ENCODE results near the gene YWHAQ. TPM values are rescaled to one million over a fixed set of nuclear protein-coding genes. Genes with fewer than 3 reads are reported as not detected.
A peak's percentile ranks its signal among the peaks of the same experiment; 100 is the strongest.

The YWHAQ gene
- total and polyA plus RNA-seq, 9 of the 15 experiments (the other 6 are each of a cell fraction or from before 2014, with no cell fraction given), result 63.1 to 359 (median 203) TPM

DNA sequence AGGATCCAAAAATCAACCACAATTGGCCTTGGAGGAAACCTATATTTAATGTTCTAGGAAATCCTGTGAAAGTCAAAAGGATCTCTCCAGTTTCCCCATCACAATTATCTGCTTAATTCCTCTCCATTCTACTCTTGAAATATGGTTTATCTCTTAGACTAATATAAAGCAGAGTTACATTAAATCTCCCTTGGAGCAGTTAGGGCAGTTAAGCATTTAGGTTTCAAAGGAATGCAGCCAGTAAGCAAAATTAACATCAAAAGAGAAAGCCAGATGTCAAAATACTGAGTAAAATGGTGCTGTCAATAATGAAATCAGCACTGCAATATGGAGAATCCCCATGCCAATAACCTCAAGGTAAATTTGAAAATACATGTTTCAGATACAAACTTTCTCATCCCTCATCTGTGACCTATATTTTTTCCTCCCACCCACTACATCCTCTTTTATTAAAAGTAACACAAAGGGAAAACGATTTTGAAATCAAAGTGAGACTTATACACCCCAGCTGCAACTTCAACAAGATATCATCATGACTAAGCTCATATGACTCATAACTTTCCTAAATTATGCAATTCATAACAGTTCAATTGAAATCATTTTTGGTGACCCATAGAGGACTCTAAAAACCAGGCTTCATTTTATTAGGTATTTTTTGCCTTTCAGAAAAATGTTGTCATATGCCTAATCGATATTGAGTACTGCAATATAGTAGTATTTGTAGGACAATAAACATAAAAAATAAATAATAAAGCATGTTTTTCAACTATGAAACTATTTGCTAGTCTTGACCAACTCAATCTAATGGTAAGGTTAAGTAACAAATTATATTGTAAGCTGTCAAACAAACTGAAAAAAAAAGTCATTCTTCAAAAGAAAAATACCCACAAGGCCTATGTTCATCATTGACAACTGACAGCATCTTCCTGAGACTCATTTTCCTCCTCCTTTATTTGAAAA lies 78.3 kb downstream of the YWHAQ start (continued):
- TF ChIP-seq, protein P1, sequence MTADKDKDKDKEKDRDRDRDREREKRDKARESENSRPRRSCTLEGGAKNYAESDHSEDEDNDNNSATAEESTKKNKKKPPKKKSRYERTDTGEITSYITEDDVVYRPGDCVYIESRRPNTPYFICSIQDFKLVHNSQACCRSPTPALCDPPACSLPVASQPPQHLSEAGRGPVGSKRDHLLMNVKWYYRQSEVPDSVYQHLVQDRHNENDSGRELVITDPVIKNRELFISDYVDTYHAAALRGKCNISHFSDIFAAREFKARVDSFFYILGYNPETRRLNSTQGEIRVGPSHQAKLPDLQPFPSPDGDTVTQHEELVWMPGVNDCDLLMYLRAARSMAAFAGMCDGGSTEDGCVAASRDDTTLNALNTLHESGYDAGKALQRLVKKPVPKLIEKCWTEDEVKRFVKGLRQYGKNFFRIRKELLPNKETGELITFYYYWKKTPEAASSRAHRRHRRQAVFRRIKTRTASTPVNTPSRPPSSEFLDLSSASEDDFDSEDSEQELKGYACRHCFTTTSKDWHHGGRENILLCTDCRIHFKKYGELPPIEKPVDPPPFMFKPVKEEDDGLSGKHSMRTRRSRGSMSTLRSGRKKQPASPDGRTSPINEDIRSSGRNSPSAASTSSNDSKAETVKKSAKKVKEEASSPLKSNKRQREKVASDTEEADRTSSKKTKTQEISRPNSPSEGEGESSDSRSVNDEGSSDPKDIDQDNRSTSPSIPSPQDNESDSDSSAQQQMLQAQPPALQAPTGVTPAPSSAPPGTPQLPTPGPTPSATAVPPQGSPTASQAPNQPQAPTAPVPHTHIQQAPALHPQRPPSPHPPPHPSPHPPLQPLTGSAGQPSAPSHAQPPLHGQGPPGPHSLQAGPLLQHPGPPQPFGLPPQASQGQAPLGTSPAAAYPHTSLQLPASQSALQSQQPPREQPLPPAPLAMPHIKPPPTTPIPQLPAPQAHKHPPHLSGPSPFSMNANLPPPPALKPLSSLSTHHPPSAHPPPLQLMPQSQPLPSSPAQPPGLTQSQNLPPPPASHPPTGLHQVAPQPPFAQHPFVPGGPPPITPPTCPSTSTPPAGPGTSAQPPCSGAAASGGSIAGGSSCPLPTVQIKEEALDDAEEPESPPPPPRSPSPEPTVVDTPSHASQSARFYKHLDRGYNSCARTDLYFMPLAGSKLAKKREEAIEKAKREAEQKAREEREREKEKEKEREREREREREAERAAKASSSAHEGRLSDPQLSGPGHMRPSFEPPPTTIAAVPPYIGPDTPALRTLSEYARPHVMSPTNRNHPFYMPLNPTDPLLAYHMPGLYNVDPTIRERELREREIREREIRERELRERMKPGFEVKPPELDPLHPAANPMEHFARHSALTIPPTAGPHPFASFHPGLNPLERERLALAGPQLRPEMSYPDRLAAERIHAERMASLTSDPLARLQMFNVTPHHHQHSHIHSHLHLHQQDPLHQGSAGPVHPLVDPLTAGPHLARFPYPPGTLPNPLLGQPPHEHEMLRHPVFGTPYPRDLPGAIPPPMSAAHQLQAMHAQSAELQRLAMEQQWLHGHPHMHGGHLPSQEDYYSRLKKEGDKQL (CRISPR knock-in tag; IDR thresholded peaks at IDR 0.05; ENCODE audit: borderline replicate concordance), result no peak
- TF ChIP-seq CHD2 (IDR thresholded peaks at IDR 0.05; ENCODE audit: low read depth, low read length) (no peak), HDAC2 (IDR thresholded peaks at IDR 0.05) (peak; percentile 61; the same call in 1 of the 2 replicates), HNRNPLL (IDR thresholded peaks at IDR 0.05; ENCODE audit: low read depth, low read length, poor library complexity, severe bottlenecking) (no peak), BRCA1 (IDR thresholded peaks at IDR 0.05) (no peak), BRCA1 (CRISPR knock-in tag; IDR thresholded peaks at IDR 0.05) (no peak), ZFP30 (CRISPR knock-in tag; IDR thresholded peaks at IDR 0.05; ENCODE audit: borderline replicate concordance) (no peak), FOXK1 (CRISPR knock-in tag; IDR thresholded peaks at IDR 0.05; ENCODE audit: borderline replicate concordance) (no peak)
- TF ChIP-seq, protein P2, sequence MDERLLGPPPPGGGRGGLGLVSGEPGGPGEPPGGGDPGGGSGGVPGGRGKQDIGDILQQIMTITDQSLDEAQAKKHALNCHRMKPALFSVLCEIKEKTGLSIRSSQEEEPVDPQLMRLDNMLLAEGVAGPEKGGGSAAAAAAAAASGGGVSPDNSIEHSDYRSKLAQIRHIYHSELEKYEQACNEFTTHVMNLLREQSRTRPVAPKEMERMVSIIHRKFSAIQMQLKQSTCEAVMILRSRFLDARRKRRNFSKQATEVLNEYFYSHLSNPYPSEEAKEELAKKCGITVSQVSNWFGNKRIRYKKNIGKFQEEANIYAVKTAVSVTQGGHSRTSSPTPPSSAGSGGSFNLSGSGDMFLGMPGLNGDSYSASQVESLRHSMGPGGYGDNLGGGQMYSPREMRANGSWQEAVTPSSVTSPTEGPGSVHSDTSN (CRISPR knock-in tag; IDR thresholded peaks at IDR 0.05; ENCODE audit: low read depth), result no peak
- TF ChIP-seq, protein P2 (tag; conservative IDR thresholded peaks at IDR 0.05; ENCODE audit: low read depth), result peak; percentile 39
- TF ChIP-seq, protein P3, sequence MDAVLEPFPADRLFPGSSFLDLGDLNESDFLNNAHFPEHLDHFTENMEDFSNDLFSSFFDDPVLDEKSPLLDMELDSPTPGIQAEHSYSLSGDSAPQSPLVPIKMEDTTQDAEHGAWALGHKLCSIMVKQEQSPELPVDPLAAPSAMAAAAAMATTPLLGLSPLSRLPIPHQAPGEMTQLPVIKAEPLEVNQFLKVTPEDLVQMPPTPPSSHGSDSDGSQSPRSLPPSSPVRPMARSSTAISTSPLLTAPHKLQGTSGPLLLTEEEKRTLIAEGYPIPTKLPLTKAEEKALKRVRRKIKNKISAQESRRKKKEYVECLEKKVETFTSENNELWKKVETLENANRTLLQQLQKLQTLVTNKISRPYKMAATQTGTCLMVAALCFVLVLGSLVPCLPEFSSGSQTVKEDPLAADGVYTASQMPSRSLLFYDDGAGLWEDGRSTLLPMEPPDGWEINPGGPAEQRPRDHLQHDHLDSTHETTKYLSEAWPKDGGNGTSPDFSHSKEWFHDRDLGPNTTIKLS (IDR thresholded peaks at IDR 0.05; ENCODE audit: borderline replicate concordance, low read depth), result no peak
- TF ChIP-seq, protein P4, sequence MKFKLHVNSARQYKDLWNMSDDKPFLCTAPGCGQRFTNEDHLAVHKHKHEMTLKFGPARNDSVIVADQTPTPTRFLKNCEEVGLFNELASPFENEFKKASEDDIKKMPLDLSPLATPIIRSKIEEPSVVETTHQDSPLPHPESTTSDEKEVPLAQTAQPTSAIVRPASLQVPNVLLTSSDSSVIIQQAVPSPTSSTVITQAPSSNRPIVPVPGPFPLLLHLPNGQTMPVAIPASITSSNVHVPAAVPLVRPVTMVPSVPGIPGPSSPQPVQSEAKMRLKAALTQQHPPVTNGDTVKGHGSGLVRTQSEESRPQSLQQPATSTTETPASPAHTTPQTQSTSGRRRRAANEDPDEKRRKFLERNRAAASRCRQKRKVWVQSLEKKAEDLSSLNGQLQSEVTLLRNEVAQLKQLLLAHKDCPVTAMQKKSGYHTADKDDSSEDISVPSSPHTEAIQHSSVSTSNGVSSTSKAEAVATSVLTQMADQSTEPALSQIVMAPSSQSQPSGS (CRISPR knock-in tag; IDR thresholded peaks at IDR 0.05), result no peak

Measured in K562 (cell line).